ENCODE results near the gene RC3H1. TPM values are rescaled to one million over a fixed set of nuclear protein-coding genes. Genes with fewer than 3 reads are reported as not detected.
"Not testable (repeated sequence)": the region's sequence is repeated elsewhere in the genome, so short reads cannot be mapped to it uniquely, and the experiment has no call there.

The RC3H1 gene
- total RNA-seq, 3 donors from 2014 or later: 37.1 to 40.3 (median 39.7) TPM

GRCh38 chr1:173946380-173946921 lies 75.7 kb downstream of the RC3H1 start:
- DNase-seq (no peak), ATAC-seq (no peak)
- H3K9me3 Mint-ChIP-seq: no peaks in the 10 kb centered on the region
- H3K4me1 Mint-ChIP-seq (ENCODE audit: low read depth): no peaks in the 10 kb centered on the region
- H3K27me3 Mint-ChIP-seq (ENCODE audit: low read depth): no peaks in the 10 kb centered on the region
- peaks cover 37% of the 10 kb centered on the region for H3K36me3 Mint-ChIP-seq (ENCODE audit: insufficient read depth)
- no peak overlapping the region for H3K4me3 Mint-ChIP-seq

GRCh38 chr1:173937062-173937461 lies 85.1 kb downstream of the RC3H1 start:
- peaks cover 17% of the 10 kb centered on the region for H3K36me3 Mint-ChIP-seq (ENCODE audit: insufficient read depth)
- no peaks in the 10 kb centered on the region for H3K27me3 Mint-ChIP-seq (ENCODE audit: low read depth)
- H3K4me1 Mint-ChIP-seq (ENCODE audit: low read depth): no peaks in the 10 kb centered on the region
- no peak overlapping the region for H3K4me3 Mint-ChIP-seq
- no peak for DNase-seq
- no peaks in the 10 kb centered on the region for H3K9me3 Mint-ChIP-seq
- no peak for ATAC-seq

- Mint-ChIP-seq H3K4me1 (ENCODE audit: low read depth) (no peaks in the 10 kb centered on the region), H3K27me3 (ENCODE audit: low read depth) (no peaks in the 10 kb centered on the region), H3K9me3 (no peaks in the 10 kb centered on the region), H3K4me3 (no peak overlapping the region), H3K36me3 (ENCODE audit: insufficient read depth) (peaks cover 14% of the 10 kb centered on the region)
- no peak for DNase-seq
- no peak for ATAC-seq
Observed at GRCh38 chr1:173934440-173934839, 87.7 kb downstream of the RC3H1 start.

- not testable (repeated sequence) for ATAC-seq; H3K27me3 Mint-ChIP-seq (ENCODE audit: low read depth); H3K9me3 Mint-ChIP-seq; H3K4me1 Mint-ChIP-seq (ENCODE audit: low read depth); DNase-seq; H3K4me3 Mint-ChIP-seq; H3K36me3 Mint-ChIP-seq (ENCODE audit: insufficient read depth)
Observed at GRCh38 chr1:173930541-173930940, 91.6 kb downstream of the RC3H1 start.

- H3K27me3 Mint-ChIP-seq (ENCODE audit: low read depth): no peaks in the 10 kb centered on the region
Observed at GRCh38 chr1:173925306-173926242, 96.6 kb downstream of the RC3H1 start.

GRCh38 chr1:173920861-173921260 lies 101.3 kb downstream of the RC3H1 start:
- no peak overlapping the region for H3K4me3 Mint-ChIP-seq
- DNase-seq (no peak), ATAC-seq (no peak)
- H3K9me3 Mint-ChIP-seq: no peaks in the 10 kb centered on the region
- no peaks in the 10 kb centered on the region for H3K4me1 Mint-ChIP-seq (ENCODE audit: low read depth)
- H3K36me3 Mint-ChIP-seq (ENCODE audit: insufficient read depth): no peaks in the 10 kb centered on the region
- H3K27me3 Mint-ChIP-seq (ENCODE audit: low read depth): no peaks in the 10 kb centered on the region

More at GRCh38 chr1:173925306-173926242, 96.6 kb downstream of the RC3H1 start:
- no peaks in the 10 kb centered on the region for H3K36me3 Mint-ChIP-seq (ENCODE audit: insufficient read depth)
- H3K4me3 Mint-ChIP-seq: no peak overlapping the region
- no peaks in the 10 kb centered on the region for H3K4me1 Mint-ChIP-seq (ENCODE audit: low read depth)
- ATAC-seq (no peak), DNase-seq (no peak)
- no peaks in the 10 kb centered on the region for H3K9me3 Mint-ChIP-seq

GRCh38 chr1:173917635-173918493 lies 104.3 kb downstream of the RC3H1 start:
- H3K4me3 Mint-ChIP-seq: no peak overlapping the region
- H3K36me3 Mint-ChIP-seq (ENCODE audit: insufficient read depth): no peaks in the 10 kb centered on the region
- DNase-seq (no peak), ATAC-seq (no peak)
- no peaks in the 10 kb centered on the region for H3K4me1 Mint-ChIP-seq (ENCODE audit: low read depth)
- H3K27me3 Mint-ChIP-seq (ENCODE audit: low read depth): no peaks in the 10 kb centered on the region
- H3K9me3 Mint-ChIP-seq: no peaks in the 10 kb centered on the region

- no peak within 1 kb of the TSS for H3K4me3 Mint-ChIP-seq
- DNase-seq: no peak
- H3K36me3 Mint-ChIP-seq (ENCODE audit: insufficient read depth): no peaks in the 10 kb centered on the region
- no peak for ATAC-seq
- no peaks in the 10 kb centered on the region for H3K4me1 Mint-ChIP-seq (ENCODE audit: low read depth)
- no peaks in the 10 kb centered on the region for H3K27me3 Mint-ChIP-seq (ENCODE audit: low read depth)
- H3K9me3 Mint-ChIP-seq: no peaks in the 10 kb centered on the region
Observed at GRCh38 chr1:173917149-173917548, 105.0 kb downstream of the RC3H1 start, which contains the start of gene SERPINC1. SERPINC1 (minus strand) TSS chr1:173917327; CDS start chr1:173917259, 68 bp downstream.

- ATAC-seq (no peak), DNase-seq (no peak)
- H3K27me3 Mint-ChIP-seq (ENCODE audit: low read depth): no peaks in the 10 kb centered on the region
- no peaks in the 10 kb centered on the region for H3K36me3 Mint-ChIP-seq (ENCODE audit: insufficient read depth)
- no peak overlapping the region for H3K4me3 Mint-ChIP-seq
- no peaks in the 10 kb centered on the region for H3K9me3 Mint-ChIP-seq
- H3K4me1 Mint-ChIP-seq (ENCODE audit: low read depth): no peaks in the 10 kb centered on the region
Observed at GRCh38 chr1:173916667-173917066, 105.5 kb downstream of the RC3H1 start.

- Mint-ChIP-seq H3K9me3 (no peaks in the 10 kb centered on the region), H3K27me3 (ENCODE audit: low read depth) (no peaks in the 10 kb centered on the region), H3K4me3 (no peak overlapping the region), H3K36me3 (ENCODE audit: insufficient read depth) (peaks cover 2% of the 10 kb centered on the region), H3K4me1 (ENCODE audit: low read depth) (no peaks in the 10 kb centered on the region)
- DNase-seq: no peak
- no peak for ATAC-seq
Observed at GRCh38 chr1:173915596-173915995, 106.6 kb downstream of the RC3H1 start.

- H3K36me3 Mint-ChIP-seq (ENCODE audit: insufficient read depth): peaks cover 5% of the 10 kb centered on the region
- no peak overlapping the region for H3K4me3 Mint-ChIP-seq
- DNase-seq: peak; percentile 10
- peak in 1 of 2 donors; percentile 43 for ATAC-seq
- no peaks in the 10 kb centered on the region for H3K9me3 Mint-ChIP-seq
- no peaks in the 10 kb centered on the region for H3K27me3 Mint-ChIP-seq (ENCODE audit: low read depth)
- no peaks in the 10 kb centered on the region for H3K4me1 Mint-ChIP-seq (ENCODE audit: low read depth)
Observed at GRCh38 chr1:173914366-173914871, 107.7 kb downstream of the RC3H1 start.

GRCh38 chr1:173913111-173913510 lies 109.0 kb downstream of the RC3H1 start:
- Mint-ChIP-seq H3K4me3 (no peak overlapping the region), H3K36me3 (ENCODE audit: insufficient read depth) (peaks cover 5% of the 10 kb centered on the region), H3K27me3 (ENCODE audit: low read depth) (no peaks in the 10 kb centered on the region), H3K9me3 (no peaks in the 10 kb centered on the region), H3K4me1 (ENCODE audit: low read depth) (no peaks in the 10 kb centered on the region)
- ATAC-seq: no peak
- DNase-seq: no peak

GRCh38 chr1:173903827-173904531 lies 118.2 kb downstream of the RC3H1 start:
- ATAC-seq: no peak
- H3K4me3 Mint-ChIP-seq: no peak overlapping the region
- peaks cover 13% of the 10 kb centered on the region for H3K36me3 Mint-ChIP-seq (ENCODE audit: insufficient read depth)
- H3K9me3 Mint-ChIP-seq: no peaks in the 10 kb centered on the region
- DNase-seq: no peak
- H3K4me1 Mint-ChIP-seq (ENCODE audit: low read depth): peaks cover 10% of the 10 kb centered on the region
- no peaks in the 10 kb centered on the region for H3K27me3 Mint-ChIP-seq (ENCODE audit: low read depth)
